K562 (cell line): ENCODE results near the gene SLC4A5. TPM values are rescaled to one million over a fixed set of nuclear protein-coding genes. Genes with fewer than 3 reads are reported as not detected.
A peak's percentile ranks its signal among the peaks of the same experiment; 100 is the strongest.

ENCODE experiments used
- ATF2 ChIP-seq: sonication (generic); formaldehyde crosslinking; IDR thresholded peaks from 2 replicates; pipeline ENCODE4 v1.8.1; 2022; ENCODE audit warnings: missing genetic modification reagents
- COPS2 ChIP-seq: fragments of 450-650 bp; conservative IDR thresholded peaks from 2 replicates; pipeline ENCODE4 v1.6.1; 2016; ENCODE audit warnings: mild to moderate bottlenecking, moderate library complexity
- CREB3L1 ChIP-seq: fragments of 450-650 bp; IDR thresholded peaks from 2 replicates; pipeline ENCODE4 v1.6.1; 2014; ENCODE audit warnings: low read depth, mild to moderate bottlenecking, moderate library complexity, borderline replicate concordance
- EZH2 ChIP-seq: IDR thresholded peaks from 2 replicates; pipeline ENCODE4 v1.6.1; 2012; ENCODE audit warnings: low read depth, mild to moderate bottlenecking, inconsistent platforms, low read length, borderline replicate concordance
- HDAC3 ChIP-seq: fragments of 450-650 bp; IDR thresholded peaks from 2 replicates; pipeline ENCODE4 v1.6.1; 2018; ENCODE audit warnings: borderline replicate concordance, mild to moderate bottlenecking, moderate library complexity; ENCODE audit not compliant: partially characterized antibody
- HDAC8 ChIP-seq: fragments of 450-650 bp; IDR thresholded peaks from 2 replicates; pipeline ENCODE4 v1.6.1; 2016; ENCODE audit warnings: mild to moderate bottlenecking, missing genetic modification characterization, moderate library complexity, missing compliant biosample characterization
- HNRNPLL ChIP-seq: fragments of 200-400 bp; formaldehyde crosslinking; IDR thresholded peaks from 2 replicates; pipeline ENCODE4 v1.6.1; 2017; ENCODE audit warnings: low read length, low read depth, mild to moderate bottlenecking; ENCODE audit not compliant: poor library complexity, severe bottlenecking
- KAT8 ChIP-seq: fragments of 450-650 bp; IDR thresholded peaks from 2 replicates; pipeline ENCODE4 v1.6.1; 2016; ENCODE audit warnings: low read depth, mild to moderate bottlenecking
- KDM4B ChIP-seq, 2 experiments: fragments of 450-650 bp in 1 of 2; sonication (generic) in 1 of 2; IDR thresholded peaks; 2 replicates each; pipeline ENCODE4 v1.6.1; 2016 to 2017; ENCODE audit warnings: borderline replicate concordance in 2 of 2, antibody characterized with exemption in 1 of 2, low read depth in 1 of 2, mild to moderate bottlenecking in 1 of 2
- MITF ChIP-seq: IDR thresholded peaks from 2 replicates; pipeline ENCODE4 v1.6.1; 2014; ENCODE audit warnings: antibody characterized with exemption
- NCOA6 ChIP-seq: fragments of 450-650 bp; IDR thresholded peaks from 2 replicates; pipeline ENCODE4 v1.6.1; 2017; ENCODE audit warnings: mild to moderate bottlenecking
- NFE2 ChIP-seq: IDR thresholded peaks from 2 replicates; pipeline ENCODE4 v1.6.1; 2014; ENCODE audit warnings: antibody characterized with exemption, low read depth
- PRDM10 ChIP-seq: fragments of 450-650 bp; IDR thresholded peaks from 2 replicates; pipeline ENCODE4 v1.6.1; 2018; ENCODE audit not compliant: partially characterized antibody
- SIRT6 ChIP-seq: IDR thresholded peaks from one replicate; pipeline ENCODE4 v1.6.1; 2012; ENCODE audit warnings: low read depth, mild to moderate bottlenecking, control low read depth, inconsistent platforms, low read length, moderate library complexity
- SP1 ChIP-seq: sonication (generic); formaldehyde crosslinking; IDR thresholded peaks from 2 replicates; pipeline ENCODE4 v1.8.1; 2022; ENCODE audit warnings: mild to moderate bottlenecking, missing genetic modification reagents
- SREBF1 ChIP-seq: fragments of 150-350 bp; IDR thresholded peaks from 2 replicates; pipeline ENCODE4 v1.6.1; 2014; ENCODE audit warnings: antibody characterized with exemption, low read depth, low read length, borderline replicate concordance
- TFE3 ChIP-seq: fragments of 450-650 bp; formaldehyde crosslinking; IDR thresholded peaks from 2 replicates; pipeline ENCODE4 v1.4.0; 2020; ENCODE audit warnings: mild to moderate bottlenecking, mixed read lengths
- ZFP1 ChIP-seq: fragments of 450-650 bp; formaldehyde crosslinking; IDR thresholded peaks from 2 replicates; pipeline ENCODE4 v1.4.0; 2020; ENCODE audit warnings: mild to moderate bottlenecking, mixed read lengths
- ZNF174 ChIP-seq: fragments of 250-450 bp; sonication (Bioruptor Pico); IDR thresholded peaks from 2 replicates; pipeline ENCODE4 v1.4.0; 2020; ENCODE audit warnings: mild to moderate bottlenecking
- ZNF668 ChIP-seq: fragments of 250-450 bp; sonication (Bioruptor Pico); IDR thresholded peaks from 2 replicates; pipeline ENCODE4 v1.8.0; 2022; ENCODE audit warnings: mild to moderate bottlenecking, inconsistent platforms
- polyA plus RNA-seq, 8 experiments: library from polyadenylated mRNA; depleted of rRNA in 4 of 8; stranded (reverse) in 5 of 8; unstranded in 3 of 8; fragments of >200 nt; fragmentation: Nextera tagmentation in 2 of 8; fragmentation: Illumina TruSeq in 1 of 8; extraction: Ambion mirVana in 2 of 8; extraction: Trizol in 1 of 8; gene quantifications; 2 replicates each; pipeline versions ENCODE4 v1.2.1 to v1.2.3, GENCODE V29; 2011 to 2014; ENCODE audit warnings: inconsistent platforms in 1 of 8, missing spikeins in 1 of 8
- total RNA-seq, 7 experiments: library from RNA; depleted of rRNA in 6 of 7; stranded (reverse); fragments of >200 nt in 6 of 7; fragmentation: Illumina TruSeq in 2 of 7; extraction: Trizol in 2 of 7; gene quantifications; 2 replicates each; pipeline versions ENCODE4 v1.2.1 to v1.2.3, GENCODE V29; 2011 to 2021; ENCODE audit warnings: low replicate concordance in 1 of 7

SLC4A5 gene
- total and polyA plus RNA-seq, 9 of the 15 experiments (the other 6 are each of a cell fraction or from before 2014, with no cell fraction given), result 0.03 to 0.77 (median 0.14) TPM; not detected in 1

GRCh38 chr2:74197049-74197448 is 146.2 kb downstream of the SLC4A5 start (continued):
- TF ChIP-seq PRDM10 (no peak), CREB3L1 (no peak), ZFP1 (CRISPR knock-in tag) (no peak), ZNF174 (CRISPR knock-in tag) (no peak), TFE3 (peak; percentile 97), SIRT6 (no peak), HNRNPLL (no peak), NCOA6 (no peak), HDAC3 (no peak), KDM4B (IDR thresholded peaks at IDR 0.05; ENCODE audit: borderline replicate concordance in 2 of 2, low read depth in 1 of 2) (no peak), KAT8 (no peak), ATF2 (CRISPR knock-in tag) (no peak), NFE2 (no peak), HDAC8 (no peak), MITF (no peak), SP1 (CRISPR knock-in tag) (no peak), SREBF1 (no peak), ZNF668 (CRISPR knock-in tag) (no peak), EZH2 (no peak), COPS2 (no peak)
